ENCODE measurements around the gene RPL23.

- TF ChIP-seq EZH2 (IDR thresholded peaks at IDR 0.05; ENCODE audit: insufficient read depth, poor library complexity, severe bottlenecking) (no peak), EZH2phosphoT487 (IDR thresholded peaks at IDR 0.05; ENCODE audit: insufficient read depth, low read depth) (no peak)
Observed at GRCh38 chr17:38864636-38865398, 11.3 kb upstream of the RPL23 start.

Measured in GM23248 (cell line).